ENCODE measurements around the gene DAPK2.
"Not testable (repeated sequence)": the region's sequence is repeated elsewhere in the genome, so short reads cannot be mapped to it uniquely, and the experiment has no call there.

DAPK2 gene

DNA sequence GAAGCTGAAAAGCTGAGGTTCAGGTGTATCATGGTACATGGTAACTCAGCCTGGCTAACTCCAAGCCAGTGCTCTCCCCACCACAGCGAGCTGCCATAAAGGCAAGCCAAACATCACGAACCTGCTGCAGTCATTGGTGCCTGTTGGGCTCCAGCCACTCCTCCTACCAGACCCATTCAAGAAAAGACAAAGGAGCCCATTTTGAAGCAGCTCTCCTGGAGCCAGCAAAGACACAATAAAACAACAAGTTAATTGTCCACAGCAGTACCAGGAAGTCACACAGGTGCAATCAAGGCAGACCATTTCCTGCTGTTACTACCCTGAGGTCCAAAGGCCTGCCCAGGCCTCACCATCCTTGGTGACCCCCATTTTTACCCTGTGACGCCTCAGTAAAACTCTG, 77.6 kb downstream of the DAPK2 start:
- TF ChIP-seq CTCF (IDR thresholded peaks at IDR 0.05; ENCODE audit: borderline replicate concordance, insufficient read depth, low read depth, low read length) = no peak
- no peak overlapping the region for H3K4me3 ChIP-seq (ENCODE audit: low read depth, low read length)

DNA sequence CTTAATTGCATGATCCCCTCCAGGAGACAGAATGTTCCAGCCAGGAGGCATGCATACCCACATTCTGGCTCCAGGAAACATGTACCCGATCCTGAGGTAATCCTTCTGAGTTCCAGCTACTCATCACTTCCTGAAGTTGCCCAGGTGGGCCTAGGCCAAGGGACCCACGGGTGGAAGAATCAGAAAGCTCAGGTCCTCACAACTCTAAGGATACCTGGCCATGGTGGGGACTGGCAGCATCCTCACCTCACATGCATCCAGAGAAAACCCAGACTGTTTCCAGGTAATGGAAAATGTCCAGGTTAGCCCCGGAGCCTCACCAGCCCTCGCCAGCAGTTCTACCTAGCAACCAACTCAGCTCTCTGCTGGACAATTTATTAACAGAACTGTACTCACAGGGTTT, 78.2 kb downstream of the DAPK2 start:
- H3K4me3 ChIP-seq (ENCODE audit: low read depth, low read length) = no peak overlapping the region
- TF ChIP-seq CTCF (IDR thresholded peaks at IDR 0.05; ENCODE audit: borderline replicate concordance, insufficient read depth, low read depth, low read length) = no peak

GRCh38 chr15:63967616-63968015, 78.7 kb downstream of the DAPK2 start:
- no peak for TF ChIP-seq CTCF (IDR thresholded peaks at IDR 0.05; ENCODE audit: borderline replicate concordance, insufficient read depth, low read depth, low read length)
- H3K4me3 ChIP-seq (ENCODE audit: low read depth, low read length) = no peak overlapping the region

- not testable (repeated sequence) for H3K4me3 ChIP-seq (ENCODE audit: low read depth, low read length)
Observed at GRCh38 chr15:63962947-63963721, 83.2 kb downstream of the DAPK2 start.

DNA sequence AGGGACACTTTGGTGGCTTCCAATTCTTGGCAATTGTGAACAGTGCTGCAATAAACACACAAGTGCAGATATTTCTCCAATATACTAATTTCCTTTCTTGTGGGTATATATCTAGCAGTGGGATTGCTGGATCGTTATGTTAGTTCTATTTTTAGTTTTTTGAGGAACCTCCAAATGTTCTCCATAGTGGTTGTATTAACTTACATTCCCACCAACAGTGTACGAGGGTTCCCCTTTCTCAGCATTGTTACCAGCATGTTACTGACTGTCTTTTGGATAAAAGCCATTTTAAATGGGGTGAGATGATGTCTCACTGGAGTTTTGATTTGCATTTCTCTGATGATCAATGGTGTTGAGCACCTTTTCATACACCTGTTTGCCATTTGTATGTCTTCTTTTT, 92.8 kb downstream of the DAPK2 start:
- TF ChIP-seq CTCF (IDR thresholded peaks at IDR 0.05; ENCODE audit: borderline replicate concordance, insufficient read depth, low read depth, low read length) = no peak

GRCh38 chr15:63950911-63951481, 95.3 kb downstream of the DAPK2 start:
- H3K4me3 ChIP-seq (ENCODE audit: low read depth, low read length) = no peak overlapping the region
- no peak for TF ChIP-seq CTCF (IDR thresholded peaks at IDR 0.05; ENCODE audit: borderline replicate concordance, insufficient read depth, low read depth, low read length)

More for the DNA sequence above, 92.8 kb downstream of the DAPK2 start:
- H3K4me3 ChIP-seq (ENCODE audit: low read depth, low read length) = no peak overlapping the region

DNA sequence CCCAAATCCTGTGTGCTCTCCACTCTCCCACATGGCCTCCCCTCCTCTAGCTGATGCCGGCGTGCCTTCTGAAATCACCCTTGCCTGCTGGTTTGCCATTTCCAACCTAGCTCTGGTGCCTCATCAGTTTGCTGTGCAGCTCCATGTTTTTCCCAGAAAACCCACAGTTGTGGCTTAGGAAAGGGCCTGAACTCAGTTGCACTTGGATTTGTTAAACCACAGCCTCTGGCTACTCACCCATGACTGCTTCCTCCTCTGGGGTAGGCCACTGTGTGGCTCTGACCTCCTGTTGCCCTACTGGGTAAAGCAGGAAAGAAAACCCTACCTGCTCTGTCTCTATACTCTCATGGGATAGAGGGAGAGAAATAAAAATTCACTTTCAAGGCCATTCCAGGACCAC, 97.3 kb downstream of the DAPK2 start:
- H3K4me3 ChIP-seq (ENCODE audit: low read depth, low read length) = no peak overlapping the region
- TF ChIP-seq CTCF (IDR thresholded peaks at IDR 0.05; ENCODE audit: borderline replicate concordance, insufficient read depth, low read depth, low read length) = no peak
